ENCODE measurements around the gene TTC36. TPM values are rescaled to one million over a fixed set of nuclear protein-coding genes. Genes with fewer than 3 reads are reported as not detected.
"Not testable (repeated sequence)": the region's sequence is repeated elsewhere in the genome, so short reads cannot be mapped to it uniquely, and the experiment has no call there.

TTC36 gene
- total RNA-seq, 1 donor = 0.81 TPM

DNA sequence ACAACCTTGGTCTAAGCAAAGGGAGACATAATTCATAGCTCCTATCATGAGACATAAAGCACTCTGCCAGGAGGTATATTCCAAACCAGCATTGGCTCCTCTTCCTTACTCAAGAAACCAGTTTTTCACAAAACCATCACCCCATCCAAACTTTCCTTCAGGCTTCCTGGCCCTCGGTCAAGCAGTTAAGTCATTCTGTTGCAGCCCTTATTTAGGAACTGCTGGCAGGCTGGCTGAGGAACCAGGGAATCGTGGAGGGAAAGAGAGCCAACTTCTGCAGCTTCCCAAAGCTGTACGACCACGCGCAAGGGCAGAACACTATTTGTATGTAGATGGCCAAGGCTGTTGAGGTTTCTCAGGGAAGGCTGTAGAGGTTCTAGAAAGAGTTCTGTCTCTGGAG lies 37.8 kb downstream of the TTC36 start:
- no peak for TF ChIP-seq CTCF (IDR thresholded peaks at IDR 0.05; ENCODE audit: insufficient read depth, low read length)
- H3K4me3 ChIP-seq (ENCODE audit: low read depth, low read length) = peak overlapping the region; percentile 79
- DNase-seq (ENCODE audit: low read depth) = peak; percentile 79

DNA sequence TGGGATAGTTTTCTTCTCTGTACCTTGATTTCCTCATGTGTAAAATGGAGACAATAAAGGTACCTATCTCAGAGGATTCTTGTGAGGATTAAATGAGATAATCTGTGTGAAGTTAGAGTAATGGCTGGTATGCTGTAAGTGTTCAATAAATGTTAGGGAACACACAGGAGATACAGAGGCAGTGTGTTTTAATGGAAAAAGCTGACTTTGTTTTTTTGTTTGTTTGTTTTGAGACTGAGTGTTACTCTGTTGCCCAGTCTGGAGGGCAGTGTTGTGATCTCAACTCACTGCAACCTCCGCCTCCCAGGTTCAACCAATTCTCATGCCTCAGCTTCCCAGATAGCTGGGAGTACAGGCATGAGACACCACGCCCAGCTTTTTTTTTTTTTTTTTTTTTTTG lies 42.4 kb downstream of the TTC36 start:
- no peak for DNase-seq (ENCODE audit: low read depth)
- no peak for TF ChIP-seq CTCF (IDR thresholded peaks at IDR 0.05; ENCODE audit: insufficient read depth, low read length)

DNA sequence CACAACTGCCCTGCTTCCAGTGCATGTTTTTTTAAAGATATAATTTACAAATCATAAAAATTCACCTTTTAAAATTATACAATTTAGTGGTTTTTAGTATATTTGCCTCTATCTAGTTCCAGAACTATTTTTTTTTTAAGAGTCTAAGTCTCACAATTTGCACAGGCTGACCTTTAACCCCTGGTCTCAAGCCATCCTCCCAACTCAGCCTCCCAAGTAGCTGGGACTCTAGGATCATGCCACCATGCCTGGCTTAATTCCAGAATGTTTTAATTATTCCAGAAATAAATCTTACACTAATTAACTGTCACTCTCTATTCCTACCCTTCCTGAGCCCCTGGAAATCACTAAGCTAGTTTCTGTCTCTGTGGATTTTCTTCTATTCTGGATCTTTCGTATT lies 43.5 kb downstream of the TTC36 start:
- no peak overlapping the region for H3K4me3 ChIP-seq (ENCODE audit: low read depth, low read length)
- DNase-seq (ENCODE audit: low read depth) = no peak
- no peak for TF ChIP-seq CTCF (IDR thresholded peaks at IDR 0.05; ENCODE audit: insufficient read depth, low read length)

More for the DNA sequence above, 42.4 kb downstream of the TTC36 start:
- H3K4me3 ChIP-seq (ENCODE audit: low read depth, low read length) = no peak overlapping the region

GRCh38 chr11:118571701-118572060 lies 44.4 kb downstream of the TTC36 start:
- peak overlapping the region; percentile 91 for H3K4me3 ChIP-seq (ENCODE audit: low read depth, low read length)
- DNase-seq (ENCODE audit: low read depth) = peak; percentile 27

- no peak for TF ChIP-seq CTCF (IDR thresholded peaks at IDR 0.05; ENCODE audit: insufficient read depth, low read length)
- peak; percentile 75 for DNase-seq (ENCODE audit: low read depth)
- H3K4me3 ChIP-seq (ENCODE audit: low read depth, low read length) = peak within 1 kb of the TSS; percentile 91
Measured at GRCh38 chr11:118572061-118572980, 45.0 kb downstream of the TTC36 start, which contains the start of gene ARCN1. TSS of gene ARCN1 (plus strand) at chr11:118572409. CDS start at chr11:118572548, 139 bp downstream.

- peak; percentile 57 for DNase-seq (ENCODE audit: low read depth)
- no peak for TF ChIP-seq CTCF (IDR thresholded peaks at IDR 0.05; ENCODE audit: insufficient read depth, low read length)
Measured at GRCh38 chr11:118572981-118573550, 45.8 kb downstream of the TTC36 start.

DNA sequence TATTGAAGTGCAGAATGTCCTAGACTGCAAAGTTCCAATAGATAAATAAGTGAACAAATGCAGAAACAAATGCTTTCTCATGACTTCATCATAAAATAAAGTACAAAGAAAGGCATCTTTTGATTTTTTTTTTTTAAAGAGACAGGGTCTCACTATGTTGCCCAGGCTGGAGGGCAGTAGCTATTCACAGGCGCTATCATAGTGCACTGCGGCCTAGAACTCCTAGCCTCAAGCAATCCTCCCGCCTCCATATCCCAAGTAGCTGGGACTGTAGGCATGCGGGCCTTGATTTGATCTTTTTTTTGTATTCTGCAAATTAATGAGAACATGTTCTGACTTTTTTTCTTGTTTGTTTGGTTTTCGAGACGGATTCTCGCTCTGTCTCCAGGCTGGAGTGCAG lies 47.4 kb downstream of the TTC36 start:
- no peak for DNase-seq (ENCODE audit: low read depth)
- H3K4me3 ChIP-seq (ENCODE audit: low read depth, low read length) = peak overlapping the region; percentile 53
- TF ChIP-seq CTCF (IDR thresholded peaks at IDR 0.05; ENCODE audit: insufficient read depth, low read length) = no peak

More at GRCh38 chr11:118572981-118573550, 45.8 kb downstream of the TTC36 start:
- peak overlapping the region; percentile 91 for H3K4me3 ChIP-seq (ENCODE audit: low read depth, low read length)

DNA sequence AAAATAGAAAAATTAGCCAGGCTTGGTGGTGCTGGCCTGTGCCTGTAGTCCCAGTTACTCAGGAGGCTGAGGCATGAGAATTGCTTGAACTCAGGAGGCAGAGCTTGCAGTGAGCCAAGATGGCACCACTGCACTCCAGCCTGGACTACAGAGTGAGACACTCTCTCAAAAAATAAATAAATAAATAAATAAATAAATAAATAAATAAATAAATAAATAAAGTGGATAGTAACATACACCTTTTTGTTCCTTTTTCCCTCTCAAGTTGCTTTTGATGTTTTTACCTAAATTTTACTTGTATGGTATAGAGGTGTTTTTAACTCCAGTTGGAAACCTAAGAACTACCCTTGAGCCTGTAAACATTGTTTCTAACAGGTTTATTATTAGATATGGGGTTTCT lies 50.7 kb downstream of the TTC36 start:
- H3K4me3 ChIP-seq (ENCODE audit: low read depth, low read length); DNase-seq (ENCODE audit: low read depth): not testable (repeated sequence)
